UCSD-AML1 (cell line): ENCODE results near the gene NSL1.
A peak's percentile ranks its signal among the peaks of the same experiment; 100 is the strongest.
"Not testable (repeated sequence)": the region's sequence is repeated elsewhere in the genome, so short reads cannot be mapped to it uniquely, and the experiment has no call there.

Experiments used
- DNase-seq: peaks from one replicate; lab custom pipeline; 2025; ENCODE audit not compliant: unreplicated experiment; lab: John Stamatoyannopoulos, UW

The NSL1 gene

GRCh38 chr1:212752252-212752933, 39.2 kb downstream of the NSL1 start:
- no peak for DNase-seq

GRCh38 chr1:212749821-212750535, 41.6 kb downstream of the NSL1 start:
- DNase-seq, result no peak

GRCh38 chr1:212746546-212746945, 45.0 kb downstream of the NSL1 start:
- DNase-seq, result no peak

- DNase-seq, result no peak
Measured at GRCh38 chr1:212745303-212745702, 46.3 kb downstream of the NSL1 start.

- DNase-seq, result no peak
Measured at GRCh38 chr1:212743901-212744475, 47.6 kb downstream of the NSL1 start.

- no peak for DNase-seq
Measured at GRCh38 chr1:212738330-212738729, 53.2 kb downstream of the NSL1 start.

- no peak for DNase-seq
Measured at GRCh38 chr1:212737559-212737958, 54.0 kb downstream of the NSL1 start.

- DNase-seq, result no peak
Measured at GRCh38 chr1:212733109-212733508, 58.5 kb downstream of the NSL1 start.

- no peak for DNase-seq
Measured at GRCh38 chr1:212731630-212732029, 59.9 kb downstream of the NSL1 start.

- DNase-seq, result no peak
Measured at GRCh38 chr1:212728606-212729005, 63.0 kb downstream of the NSL1 start.

GRCh38 chr1:212727386-212728181, 64.0 kb downstream of the NSL1 start:
- no peak for DNase-seq

GRCh38 chr1:212724679-212725078, 66.9 kb downstream of the NSL1 start:
- DNase-seq, result not testable (repeated sequence)

- DNase-seq, result no peak
Measured at GRCh38 chr1:212722270-212722957, 69.2 kb downstream of the NSL1 start.

GRCh38 chr1:212721388-212722247, 70.0 kb downstream of the NSL1 start:
- peak; percentile 33 for DNase-seq

GRCh38 chr1:212719633-212720032, 71.9 kb downstream of the NSL1 start:
- no peak for DNase-seq

GRCh38 chr1:212718499-212718898, 73.1 kb downstream of the NSL1 start:
- DNase-seq, result no peak

GRCh38 chr1:212716161-212716560, 75.4 kb downstream of the NSL1 start:
- DNase-seq, result no peak

GRCh38 chr1:212713465-212714136, 78.0 kb downstream of the NSL1 start:
- DNase-seq, result no peak
